H9 (cell line): ENCODE measurements around the gene VPREB3. TPM values are rescaled to one million over a fixed set of nuclear protein-coding genes. Genes with fewer than 3 reads are reported as not detected.

ENCODE experiments used
- DNase-seq: peaks from one replicate; pipeline ENCODE4 v3.0.0-alpha.2; 2017
- H2AFZ ChIP-seq: one replicate; pipeline ENCODE4 v1.6.1; 2013; ENCODE audit warnings: mild to moderate bottlenecking, low read length, control low read depth, moderate library complexity
- H2AK5ac ChIP-seq: 2 replicates; pipeline ENCODE4 v1.6.1; 2013; ENCODE audit warnings: low read length, control low read depth, mixed read lengths; ENCODE audit not compliant: insufficient read length
- H2BK120ac ChIP-seq: one replicate; pipeline ENCODE4 v1.6.1; 2013; ENCODE audit warnings: low read depth, mild to moderate bottlenecking, low read length, control low read depth, inconsistent platforms; ENCODE audit not compliant: poor library complexity, severe bottlenecking
- H2BK12ac ChIP-seq: 2 replicates; pipeline ENCODE4 v1.6.1; 2013; ENCODE audit warnings: low read length, control low read depth, mixed read lengths, low read depth; ENCODE audit not compliant: insufficient read length
- H2BK15ac ChIP-seq: 2 replicates; pipeline ENCODE4 v1.6.1; 2013; ENCODE audit warnings: low read depth, low read length, control low read depth
- H2BK20ac ChIP-seq: one replicate; pipeline ENCODE4 v1.6.1; 2013; ENCODE audit warnings: low read depth, mild to moderate bottlenecking, low read length, control low read depth, inconsistent platforms; ENCODE audit not compliant: poor library complexity, severe bottlenecking
- H2BK5ac ChIP-seq: 2 replicates; pipeline ENCODE4 v1.6.1; 2013; ENCODE audit warnings: low read length, control low read depth, mixed read lengths; ENCODE audit not compliant: insufficient read length
- H3K14ac ChIP-seq: 2 replicates; pipeline ENCODE4 v1.6.1; 2013; ENCODE audit warnings: low read length, control low read depth; ENCODE audit not compliant: insufficient read depth
- H3K18ac ChIP-seq: 2 replicates; pipeline ENCODE4 v1.6.1; 2013; ENCODE audit warnings: low read depth, mild to moderate bottlenecking, mixed read lengths, low read length, control low read depth; ENCODE audit not compliant: insufficient read length
- H3K23ac ChIP-seq: 2 replicates; pipeline ENCODE4 v1.6.1; 2013; ENCODE audit warnings: low read length, control low read depth, mixed read lengths, low read depth; ENCODE audit not compliant: insufficient read length
- H3K23me2 ChIP-seq: 2 replicates; pipeline ENCODE4 v1.6.1; 2013; ENCODE audit warnings: low read depth, mild to moderate bottlenecking, mixed read lengths, low read length, control low read depth; ENCODE audit not compliant: insufficient read length, poor library complexity, severe bottlenecking
- H3K27ac ChIP-seq: 2 replicates; pipeline ENCODE4 v1.5.1; 2013; ENCODE audit warnings: low read length, control low read depth, mixed read lengths, low read depth; ENCODE audit not compliant: insufficient read length
- H3K27me3 ChIP-seq: 2 replicates; pipeline ENCODE4 v1.6.1; 2013; ENCODE audit warnings: low read length, control low read depth, inconsistent platforms; ENCODE audit not compliant: insufficient read depth
- H3K4ac ChIP-seq: 2 replicates; pipeline ENCODE4 v1.6.1; 2013; ENCODE audit warnings: low read depth, mild to moderate bottlenecking, control low read depth, inconsistent platforms, low read length, moderate library complexity
- H3K4me1 ChIP-seq: 2 replicates; pipeline ENCODE4 v1.6.1; 2013; ENCODE audit warnings: low read length, control low read depth, inconsistent platforms; ENCODE audit not compliant: insufficient read depth
- H3K4me2 ChIP-seq: 2 replicates; pipeline ENCODE4 v1.6.1; 2013; ENCODE audit warnings: low read length, control low read depth, mixed read lengths; ENCODE audit not compliant: insufficient read length, insufficient read depth
- H3K56ac ChIP-seq: 2 replicates; pipeline ENCODE4 v1.6.1; 2013; ENCODE audit warnings: low read depth, mild to moderate bottlenecking, mixed read lengths, low read length, control low read depth; ENCODE audit not compliant: insufficient read length
- H3K79me1 ChIP-seq: 2 replicates; pipeline ENCODE4 v1.6.1; 2013; ENCODE audit warnings: low read depth, mild to moderate bottlenecking, moderate library complexity, low read length, control low read depth, inconsistent platforms; ENCODE audit not compliant: insufficient read depth, poor library complexity, severe bottlenecking
- H3K79me2 ChIP-seq: 2 replicates; pipeline ENCODE4 v1.6.1; 2013; ENCODE audit warnings: low read length, control low read depth, inconsistent platforms; ENCODE audit not compliant: insufficient read depth
- H3K9ac ChIP-seq: 2 replicates; pipeline ENCODE4 v1.6.1; 2013; ENCODE audit warnings: low read length, control low read depth, mixed read lengths; ENCODE audit not compliant: insufficient read length; ENCODE audit errors: extremely low read depth
- H3K9me3 ChIP-seq: one replicate; pipeline ENCODE4 v1.6.1; 2013; ENCODE audit warnings: low read depth, low read length, inconsistent platforms; ENCODE audit not compliant: control insufficient read depth
- H3T11ph ChIP-seq: one replicate; pipeline ENCODE4 v1.6.1; 2013; ENCODE audit warnings: mild to moderate bottlenecking, low read length, control low read depth, inconsistent platforms
- H4K20me1 ChIP-seq: one replicate; pipeline ENCODE4 v1.6.1; 2013; ENCODE audit not compliant: control insufficient read depth, insufficient read length, insufficient read depth
- H4K5ac ChIP-seq: 2 replicates; pipeline ENCODE4 v1.6.1; 2013; ENCODE audit warnings: low read depth, mild to moderate bottlenecking, mixed read lengths, low read length, control low read depth; ENCODE audit not compliant: insufficient read length
- H4K8ac ChIP-seq: replicated peaks from 2 replicates; pipeline ENCODE4 v1.6.1; 2013; ENCODE audit warnings: low read length, control low read depth, mixed read lengths, low read depth; ENCODE audit not compliant: insufficient read length
- H4K91ac ChIP-seq: 2 replicates; pipeline ENCODE4 v1.6.1; 2013; ENCODE audit warnings: low read depth, mild to moderate bottlenecking, moderate library complexity, mixed read lengths, low read length, control low read depth; ENCODE audit not compliant: insufficient read length
- H3K27ac Mint-ChIP-seq, 3 experiments: 2 replicates in 2 of 3; 3 replicates in 1 of 3; pipeline ENCODE4 v1.8.0; 2020 to 2021; ENCODE audit warnings: mixed read lengths in 3 of 3, mild to moderate bottlenecking in 1 of 3, moderate library complexity in 1 of 3
- H3K27me3 Mint-ChIP-seq: 2 replicates; pipeline ENCODE4 v1.8.0; 2021; ENCODE audit warnings: low read depth, mild to moderate bottlenecking, moderate library complexity, mixed read lengths
- H3K36me3 Mint-ChIP-seq, 3 experiments: 2 replicates in 2 of 3; 3 replicates in 1 of 3; pipeline ENCODE4 v1.8.0; 2020 to 2021; ENCODE audit warnings: low read depth in 3 of 3, mixed read lengths in 3 of 3; ENCODE audit not compliant: insufficient read depth in 1 of 3
- H3K4me1 Mint-ChIP-seq, 2 experiments: 2 replicates each; pipeline ENCODE4 v1.8.0; 2020; ENCODE audit warnings: mixed read lengths in 2 of 2
- H3K4me3 Mint-ChIP-seq, 2 experiments: 2 replicates in 1 of 2; 3 replicates in 1 of 2; pipeline ENCODE4 v1.8.0; 2020 to 2021; ENCODE audit warnings: mild to moderate bottlenecking in 2 of 2, mixed read lengths in 2 of 2, moderate library complexity in 1 of 2
- H3K9me3 Mint-ChIP-seq, 2 experiments: 2 replicates in 1 of 2; 3 replicates in 1 of 2; pipeline ENCODE4 v1.8.0; 2020; ENCODE audit warnings: mild to moderate bottlenecking in 2 of 2, mixed read lengths in 2 of 2, moderate library complexity in 1 of 2
- WGBS: extraction: QIAGEN DNeasy Blood & Tissue Kit; methylation state at CpG from one replicate; pipeline ENCODE4 v1.1.7; 2013; ENCODE audit warnings: missing lambda C conversion rate, low lambda C conversion rate, mixed read lengths; ENCODE audit not compliant: insufficient read length; ENCODE audit errors: extremely low coverage; 5-methylcytosine and 5-hydroxymethylcytosine counted together
- total RNA-seq: library from RNA; stranded (reverse); gene quantifications from 2 replicates; pipeline ENCODE4 v1.2.1, GENCODE V29; 2021
- TF ChIP-seq, protein P1 (sequence below): fragments of 200-600 bp; sonication (generic); conservative IDR thresholded peaks from 3 replicates; pipeline ENCODE4 v1.8.0; 2021; ENCODE audit warnings: antibody characterized with exemption, mild to moderate bottlenecking

The VPREB3 gene
- total RNA-seq, 1 experiment from 2014 or later = 0.50 TPM

DNA sequence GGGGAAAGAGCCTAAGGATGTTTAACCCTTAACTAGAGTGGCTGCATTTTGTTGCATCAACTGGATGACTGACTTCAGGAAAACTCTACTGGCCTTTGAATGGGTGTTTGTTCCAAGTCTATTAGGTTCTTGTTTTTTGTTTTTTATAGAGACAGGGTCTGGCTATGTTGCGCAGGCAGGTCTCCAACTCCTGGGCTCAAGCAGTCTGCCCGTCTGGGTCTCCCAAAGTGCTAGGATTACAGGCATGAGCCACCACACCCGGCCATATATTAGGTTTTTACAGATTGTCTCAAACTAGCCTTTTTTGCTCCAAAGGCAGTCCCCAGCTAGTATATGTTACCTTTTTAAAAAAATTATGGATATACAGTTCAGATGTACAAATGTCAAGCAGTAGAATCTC lies 33.7 kb upstream of the VPREB3 start:
- Histone ChIP-seq H3K9me3 (no peaks in the 10 kb centered on the region), H4K91ac (no peak overlapping the region), H3K79me2 (peaks cover 16% of the 10 kb centered on the region; the same call in 1 of the 2 replicates), H2BK12ac (no peak overlapping the region), H4K8ac (no peak overlapping the region), H3K14ac (no peak overlapping the region), H2AK5ac (no peak overlapping the region), H3K4me1 (peaks cover 2% of the 10 kb centered on the region; the same call in 1 of the 2 replicates), H2AFZ (no peak overlapping the region), H3T11ph (no peak overlapping the region), H3K27ac (no peak overlapping the region), H3K79me1 (no peaks in the 10 kb centered on the region), H2BK120ac (no peak overlapping the region), H3K4me2 (peak overlapping the region; percentile 70), H2BK5ac (no peak overlapping the region), H3K9ac (peak overlapping the region; percentile 75), H3K56ac (no peak overlapping the region), H3K23ac (no peak overlapping the region), H3K27me3 (no peaks in the 10 kb centered on the region), H4K20me1 (no peaks in the 10 kb centered on the region), H2BK20ac (no peak overlapping the region), H3K18ac (no peak overlapping the region), H3K23me2 (peaks cover 2% of the 10 kb centered on the region), H3K4ac (no peak overlapping the region), H2BK15ac (no peak overlapping the region), H4K5ac (no peak overlapping the region)
- H3K36me3 Mint-ChIP-seq = peaks cover 2 to 20% (median 20%) of the 10 kb centered on the region in 3 experiments; a peak in 6 of 7 replicates
- WGBS = no CpG with 5 or more reads among the region's 3 CpGs
- H3K27me3 Mint-ChIP-seq = no peaks in the 10 kb centered on the region
- H3K4me1 Mint-ChIP-seq = peaks cover 22 to 30% of the 10 kb centered on the region in 2 experiments
- H3K4me3 Mint-ChIP-seq = peak overlapping the region; percentile 88 to 95
- peak overlapping the region in 2 of 3 experiments; percentile 78 to 83; a peak in 2 of 7 replicates for H3K27ac Mint-ChIP-seq
- DNase-seq = no peak
- no peaks in the 10 kb centered on the region for H3K9me3 Mint-ChIP-seq
- TF ChIP-seq, protein P1, sequence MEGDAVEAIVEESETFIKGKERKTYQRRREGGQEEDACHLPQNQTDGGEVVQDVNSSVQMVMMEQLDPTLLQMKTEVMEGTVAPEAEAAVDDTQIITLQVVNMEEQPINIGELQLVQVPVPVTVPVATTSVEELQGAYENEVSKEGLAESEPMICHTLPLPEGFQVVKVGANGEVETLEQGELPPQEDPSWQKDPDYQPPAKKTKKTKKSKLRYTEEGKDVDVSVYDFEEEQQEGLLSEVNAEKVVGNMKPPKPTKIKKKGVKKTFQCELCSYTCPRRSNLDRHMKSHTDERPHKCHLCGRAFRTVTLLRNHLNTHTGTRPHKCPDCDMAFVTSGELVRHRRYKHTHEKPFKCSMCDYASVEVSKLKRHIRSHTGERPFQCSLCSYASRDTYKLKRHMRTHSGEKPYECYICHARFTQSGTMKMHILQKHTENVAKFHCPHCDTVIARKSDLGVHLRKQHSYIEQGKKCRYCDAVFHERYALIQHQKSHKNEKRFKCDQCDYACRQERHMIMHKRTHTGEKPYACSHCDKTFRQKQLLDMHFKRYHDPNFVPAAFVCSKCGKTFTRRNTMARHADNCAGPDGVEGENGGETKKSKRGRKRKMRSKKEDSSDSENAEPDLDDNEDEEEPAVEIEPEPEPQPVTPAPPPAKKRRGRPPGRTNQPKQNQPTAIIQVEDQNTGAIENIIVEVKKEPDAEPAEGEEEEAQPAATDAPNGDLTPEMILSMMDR = no peak
